PC-3 (cell line): ENCODE measurements around the gene MYH10. TPM values are rescaled to one million over a fixed set of nuclear protein-coding genes. Genes with fewer than 3 reads are reported as not detected.

Experiments
- ATAC-seq: fragments of 200-7000 bp; cut with Tn5 transposase; 2 replicates; pipeline ENCODE4 v1.9.1; 2020; ENCODE audit warnings: mild to moderate bottlenecking, moderate library complexity
- BruUV-seq: library from RNA; stranded (reverse); fragments of 400-500 nt; replicated peaks from 2 replicates; lab custom pipeline; 2021; lab: Mats Ljungman, UMichigan
- CTCF ChIA-PET: fragments of 300-600 bp; sonication (Branson Sonifier 250); formaldehyde crosslinking; loops from one replicate; lab custom pipeline; 2022; ENCODE audit warnings: antibody characterized with exemption; lab: Charles Lee
- POLR2A ChIA-PET: fragments of 300-600 bp; sonication (Branson Sonifier 250); formaldehyde crosslinking; loops from one replicate; lab custom pipeline; 2022; ENCODE audit warnings: antibody characterized with exemption; ENCODE audit not compliant: unreplicated experiment; lab: Charles Lee
- DNase-seq: peaks from one replicate; pipeline ENCODE4 v3.0.0-alpha.2; 2015
- H2AFZ ChIP-seq: fragments of 300-600 bp; sonication (generic); 2 replicates; pipeline ENCODE4 v1.6.0; 2016; ENCODE audit warnings: antibody characterized with exemption, low read length
- H3F3A ChIP-seq: fragments of 300-600 bp; sonication (generic); one replicate; pipeline ENCODE4 v1.6.0; 2017; ENCODE audit warnings: antibody characterized with exemption, low read length, control low read depth, mild to moderate bottlenecking; ENCODE audit not compliant: unreplicated experiment
- H3K27ac ChIP-seq: fragments of 300-600 bp; sonication (generic); 2 replicates; pipeline ENCODE4 v1.5.1; 2016; ENCODE audit warnings: mild to moderate bottlenecking, low read length
- H3K27me3 ChIP-seq: fragments of 300-600 bp; sonication (generic); 2 replicates; pipeline ENCODE4 v1.6.1; 2016; ENCODE audit warnings: low read length, mixed read lengths
- H3K36me3 ChIP-seq: fragments of 300-600 bp; sonication (generic); 2 replicates; pipeline ENCODE4 v1.6.1; 2016; ENCODE audit warnings: low read depth, mixed run types, low read length, mixed read lengths
- H3K4me1 ChIP-seq: fragments of 300-600 bp; sonication (generic); 2 replicates; pipeline ENCODE4 v1.5.1; 2016; ENCODE audit warnings: low read length; ENCODE audit not compliant: insufficient read depth
- H3K4me2 ChIP-seq: fragments of 300-600 bp; sonication (generic); 2 replicates; pipeline ENCODE4 v1.6.0; 2016; ENCODE audit warnings: low read length
- H3K4me3 ChIP-seq: fragments of 300-600 bp; sonication (generic); 2 replicates; pipeline ENCODE4 v1.5.1; 2016; ENCODE audit warnings: mild to moderate bottlenecking, low read length, mixed read lengths
- H3K79me2 ChIP-seq: fragments of 300-600 bp; sonication (generic); 2 replicates; pipeline ENCODE4 v1.6.1; 2017; ENCODE audit warnings: low read length, mixed read lengths
- H3K9ac ChIP-seq: fragments of 300-600 bp; sonication (generic); 2 replicates; pipeline ENCODE4 v1.6.0; 2016; ENCODE audit warnings: mild to moderate bottlenecking, low read length
- H3K9me2 ChIP-seq: fragments of 300-600 bp; sonication (generic); replicated peaks from 2 replicates; pipeline ENCODE4 v1.6.1; 2016; ENCODE audit warnings: mixed run types, low read length, mixed read lengths
- H3K9me3 ChIP-seq: fragments of 300-600 bp; sonication (generic); 2 replicates; pipeline ENCODE4 v1.6.1; 2016; ENCODE audit warnings: low read length, mixed read lengths
- H4K20me1 ChIP-seq: fragments of 300-600 bp; sonication (generic); 2 replicates; pipeline ENCODE4 v1.6.1; 2016; ENCODE audit warnings: low read length, mixed read lengths
- CTCF ChIP-seq: fragments of 300-600 bp; sonication (generic); conservative IDR thresholded peaks from 2 replicates; pipeline ENCODE4 v1.5.1; 2017; ENCODE audit warnings: antibody characterized with exemption, low read depth, mild to moderate bottlenecking, low read length
- EZH2 ChIP-seq: fragments of 300-600 bp; sonication (generic); IDR thresholded peaks from one replicate; pipeline ENCODE4 v1.6.1; 2017; ENCODE audit warnings: antibody characterized with exemption, mild to moderate bottlenecking, low read length; ENCODE audit not compliant: unreplicated experiment
- EZH2phosphoT487 ChIP-seq: fragments of 300-600 bp; sonication (generic); IDR thresholded peaks from 2 replicates; pipeline ENCODE4 v1.6.1; 2018; ENCODE audit warnings: mild to moderate bottlenecking, antibody characterized with exemption, low read length, borderline replicate concordance
- intact Hi-C: fragments of 100-400 bp; cut with micrococcal nuclease; formaldehyde crosslinking; loops from 2 replicates; pipeline ENCODE4 v1.9.0; 2023
- total RNA-seq: library from RNA; depleted of rRNA; stranded (reverse); fragments of >200 nt; gene quantifications from 2 replicates; pipeline ENCODE4 v1.2.3, GENCODE V29; 2014

Gene MYH10
- total RNA-seq, 1 experiment from 2014 or later: 44.6 TPM

DNA sequence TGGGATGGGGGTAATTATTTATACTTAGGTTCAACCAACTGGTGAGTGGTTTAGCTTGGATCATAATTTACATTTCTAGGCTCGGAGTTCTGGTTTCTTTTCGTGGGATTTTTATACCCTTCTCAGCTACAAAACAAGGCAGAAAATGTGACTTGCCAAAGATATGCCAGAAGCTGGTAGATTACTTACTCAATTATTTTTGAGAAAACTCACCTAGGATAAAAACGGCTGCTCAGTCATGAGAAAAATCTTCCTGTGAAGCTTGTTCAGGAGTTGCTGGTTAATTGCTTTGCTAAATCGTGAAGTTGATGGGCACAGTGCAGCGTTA lies 193.7 kb downstream of the MYH10 start:
- DNase-seq (peak; percentile 2), ATAC-seq (no peak)
- H4K20me1 ChIP-seq: peaks cover 23% of the 10 kb centered on the region
- H3K79me2 ChIP-seq: peaks cover 60% of the 10 kb centered on the region
- ChIA-PET CTCF (interaction anchor here (1.2 kb wide), 1 partner anchor 53 kb away, joined by 4 read pairs; no protein-coding TSS in a partner anchor), POLR2A (interaction anchor here (0.6 kb wide), 1 partner anchor 54 kb away, joined by 3 read pairs; no protein-coding TSS in a partner anchor)
- no peaks in the 10 kb centered on the region for H3F3A ChIP-seq
- no peak overlapping the region for H3K27ac ChIP-seq
- peak overlapping the region; percentile 89 for H3K4me2 ChIP-seq
- H2AFZ ChIP-seq: no peak overlapping the region
- no peaks in the 10 kb centered on the region for H3K9me3 ChIP-seq
- intact Hi-C loops: loop anchor here (1.0 kb wide), 1 partner anchor 54 kb away; the partner anchor contains the start of gene RPL26
- peak overlapping the region; percentile 91 for H3K4me3 ChIP-seq
- H3K9ac ChIP-seq: peak overlapping the region; percentile 97
- no peaks in the 10 kb centered on the region for H3K27me3 ChIP-seq
- no peak for TF ChIP-seq CTCF
- TSS peak; percentile 63 for BruUV-seq
- H3K9me2 ChIP-seq: no peaks in the 10 kb centered on the region
- peaks cover 5% of the 10 kb centered on the region for H3K36me3 ChIP-seq
- H3K4me1 ChIP-seq: no peaks in the 10 kb centered on the region; the same call in 1 of the 2 replicates

DNA sequence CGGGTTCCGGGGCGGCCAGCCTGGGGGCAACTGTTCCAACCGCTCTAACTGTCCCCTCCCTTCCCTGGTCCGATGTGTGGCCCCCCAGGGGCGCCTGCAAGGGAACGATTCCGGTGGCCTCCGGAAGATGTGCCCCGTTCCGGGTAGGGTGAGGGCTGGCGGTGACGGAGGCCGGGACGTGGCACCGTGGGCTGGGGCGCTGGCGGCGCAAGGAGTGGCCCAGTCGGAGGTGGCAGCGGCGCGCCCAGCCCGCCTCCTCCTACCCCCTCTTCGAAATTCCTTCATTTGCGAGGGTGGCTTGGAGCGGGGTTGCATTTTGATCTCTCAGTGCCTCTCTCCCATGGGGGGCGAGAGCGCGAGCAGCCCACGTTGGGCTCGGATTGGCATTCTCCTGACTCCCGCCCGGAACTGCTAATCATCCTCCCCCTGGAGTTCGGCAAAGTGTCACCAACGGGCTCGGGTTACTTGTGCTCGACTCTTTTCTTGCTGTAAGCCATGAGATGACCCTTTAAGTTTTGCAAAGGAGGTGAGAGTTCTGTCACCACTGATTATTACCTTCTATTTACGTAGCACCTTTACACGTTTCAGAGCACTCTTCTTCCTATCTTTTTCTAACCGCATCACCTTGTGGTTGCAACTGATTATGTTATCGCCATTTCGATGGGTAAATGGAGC lies 194.2 kb downstream of the MYH10 start:
- Histone ChIP-seq H2AFZ (peak overlapping the region; percentile 60; the same call in 1 of the 2 replicates), H3K27ac (peak overlapping the region; percentile 78), H3K9ac (peak overlapping the region; percentile 97), H3K36me3 (peaks cover 5% of the 10 kb centered on the region), H3K4me2 (peak overlapping the region; percentile 89), H3K27me3 (no peaks in the 10 kb centered on the region), H4K20me1 (peaks cover 20% of the 10 kb centered on the region), H3K9me3 (no peaks in the 10 kb centered on the region), H3K4me1 (no peaks in the 10 kb centered on the region; the same call in 1 of the 2 replicates), H3F3A (no peaks in the 10 kb centered on the region), H3K9me2 (no peaks in the 10 kb centered on the region), H3K79me2 (peaks cover 55% of the 10 kb centered on the region), H3K4me3 (peak overlapping the region; percentile 91)
- POLR2A ChIA-PET: interaction anchor here (0.6 kb wide), 2 partner anchors 53 to 219 kb away, joined by 3 to 10 read pairs; no protein-coding TSS in a partner anchor
- intact Hi-C loops: loop anchor here (1.0 kb wide), 1 partner anchor 53 kb away; the partner anchor contains the start of gene RPL26
- TF ChIP-seq CTCF: no peak
- no peak for TF ChIP-seq EZH2
- TF ChIP-seq EZH2phosphoT487: no peak
- BruUV-seq: no TSS peak
- CTCF ChIA-PET: interaction anchor here (1.2 kb wide), 3 partner anchors 26 to 53 kb away, joined by 4 to 12 read pairs (median 6); no protein-coding TSS in a partner anchor
- DNase-seq (peak; percentile 31), ATAC-seq (peak; percentile 74)
